ENCODE results near the gene EFCC1.
"Not testable (repeated sequence)": the region's sequence is repeated elsewhere in the genome, so short reads cannot be mapped to it uniquely, and the experiment has no call there.

EFCC1 gene

DNA sequence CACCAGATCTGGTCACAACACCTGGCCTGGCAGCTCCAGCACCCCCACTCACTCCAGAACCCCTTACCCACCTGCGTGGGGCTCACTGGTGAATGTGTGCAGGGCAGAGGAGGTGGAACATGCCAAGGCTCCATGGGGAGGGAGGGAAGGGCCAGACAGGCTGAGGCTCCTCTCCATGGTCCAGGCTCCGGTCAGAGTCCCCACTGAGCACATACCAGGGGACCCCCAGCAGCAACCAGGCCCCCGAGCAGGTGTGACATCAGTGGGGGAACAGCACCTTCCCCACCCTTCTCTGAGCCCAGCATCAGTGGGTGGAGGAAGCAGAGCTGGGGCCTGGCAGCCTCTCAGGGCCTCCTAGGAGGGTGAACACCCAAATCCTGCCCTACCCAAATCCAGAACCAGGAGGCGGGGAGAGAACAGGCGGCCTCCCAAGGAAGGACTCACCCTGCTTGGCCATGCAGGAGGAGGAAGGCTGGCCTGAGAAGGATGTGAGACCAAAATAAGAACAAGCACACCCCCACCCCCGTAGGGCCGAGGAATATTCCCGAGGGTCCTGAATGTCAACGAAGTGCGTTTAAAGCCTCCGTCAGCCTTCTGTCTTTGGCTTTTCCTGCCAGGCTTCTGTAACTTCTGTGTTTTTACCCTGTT lies 58.3 kb downstream of the EFCC1 start:
- no peak for DNase-seq

DNA sequence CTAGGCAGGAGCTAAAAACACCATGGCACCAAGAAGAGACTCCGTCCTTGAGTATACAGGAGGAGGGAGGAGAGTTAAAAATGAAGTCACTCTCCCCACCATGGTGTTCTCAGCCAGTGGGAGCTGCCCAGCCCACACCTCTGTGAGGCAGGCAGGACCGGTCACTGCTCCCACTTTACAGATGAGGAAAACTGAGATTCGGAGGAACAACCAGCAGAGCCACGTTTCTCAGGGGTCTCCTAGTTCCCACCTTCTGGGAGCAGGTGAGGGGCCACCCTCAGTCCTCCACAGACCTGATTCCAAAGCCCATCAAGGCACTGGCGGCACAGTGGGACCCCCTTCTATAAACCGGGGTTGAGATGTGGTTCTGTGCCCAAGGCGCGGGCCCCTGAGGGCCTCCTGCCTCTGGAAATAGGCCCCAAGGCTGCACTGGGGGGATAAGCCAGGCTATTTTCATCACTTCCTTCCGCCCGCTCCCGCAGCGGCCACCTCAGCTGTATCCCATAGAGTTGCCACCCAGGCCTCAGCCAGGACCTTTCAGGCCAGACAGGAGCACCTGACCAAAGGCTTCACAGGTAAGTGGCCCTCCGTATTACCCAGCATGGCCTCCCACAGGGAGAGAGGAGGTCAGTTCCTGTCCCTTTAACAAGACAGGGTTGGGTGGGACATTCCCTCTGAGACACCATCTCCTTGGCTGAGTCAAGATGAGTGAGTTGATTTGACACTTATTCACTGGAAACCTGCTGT lies 59.3 kb downstream of the EFCC1 start, which contains the start of gene GP9:
Gene GP9 (plus strand): TSS at position 504 of the 747 bp plus-strand sequence. CDS start 961 bp downstream, outside the sequence.
- DNase-seq = no peak

DNA sequence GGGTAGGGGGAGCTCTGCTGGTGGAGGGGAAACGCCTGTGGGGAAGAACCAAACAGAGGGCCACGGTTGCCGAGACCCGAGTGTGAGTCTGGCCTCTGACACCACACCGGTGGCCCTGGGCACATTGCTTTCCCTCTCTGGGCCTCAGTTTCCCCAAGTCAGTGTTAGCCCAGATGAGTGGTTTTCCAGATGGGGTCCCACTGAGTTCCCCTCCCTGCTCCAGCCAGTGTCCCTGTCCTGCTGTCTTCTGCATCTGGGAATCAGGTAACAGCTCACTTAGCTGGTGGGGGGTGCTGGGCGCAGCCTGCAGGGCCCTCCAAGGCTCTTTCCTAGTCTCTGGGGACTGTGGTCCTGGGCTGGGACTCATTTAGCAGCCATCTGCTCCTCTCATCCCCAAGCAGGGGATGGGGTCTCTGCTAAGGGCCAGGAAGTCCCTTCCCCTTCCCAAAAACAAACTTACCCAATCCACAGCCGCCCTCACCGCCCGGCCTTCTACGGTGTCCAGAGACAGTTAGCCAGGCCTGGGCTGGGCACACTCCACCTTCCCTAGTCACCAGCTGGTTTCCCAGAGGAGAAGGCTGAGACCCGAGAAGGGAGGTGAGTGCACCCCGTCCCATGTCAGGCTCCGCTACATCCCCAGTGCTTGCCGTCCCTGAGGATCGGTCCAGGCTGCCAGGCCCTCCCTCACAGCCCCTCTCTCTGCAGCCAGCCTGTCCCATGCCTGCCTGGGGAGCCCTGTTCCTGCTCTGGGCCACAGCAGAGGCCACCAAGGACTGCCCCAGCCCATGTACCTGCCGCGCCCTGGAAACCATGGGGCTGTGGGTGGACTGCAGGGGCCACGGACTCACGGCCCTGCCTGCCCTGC lies 60.2 kb downstream of the EFCC1 start:
- no peak for DNase-seq

DNA sequence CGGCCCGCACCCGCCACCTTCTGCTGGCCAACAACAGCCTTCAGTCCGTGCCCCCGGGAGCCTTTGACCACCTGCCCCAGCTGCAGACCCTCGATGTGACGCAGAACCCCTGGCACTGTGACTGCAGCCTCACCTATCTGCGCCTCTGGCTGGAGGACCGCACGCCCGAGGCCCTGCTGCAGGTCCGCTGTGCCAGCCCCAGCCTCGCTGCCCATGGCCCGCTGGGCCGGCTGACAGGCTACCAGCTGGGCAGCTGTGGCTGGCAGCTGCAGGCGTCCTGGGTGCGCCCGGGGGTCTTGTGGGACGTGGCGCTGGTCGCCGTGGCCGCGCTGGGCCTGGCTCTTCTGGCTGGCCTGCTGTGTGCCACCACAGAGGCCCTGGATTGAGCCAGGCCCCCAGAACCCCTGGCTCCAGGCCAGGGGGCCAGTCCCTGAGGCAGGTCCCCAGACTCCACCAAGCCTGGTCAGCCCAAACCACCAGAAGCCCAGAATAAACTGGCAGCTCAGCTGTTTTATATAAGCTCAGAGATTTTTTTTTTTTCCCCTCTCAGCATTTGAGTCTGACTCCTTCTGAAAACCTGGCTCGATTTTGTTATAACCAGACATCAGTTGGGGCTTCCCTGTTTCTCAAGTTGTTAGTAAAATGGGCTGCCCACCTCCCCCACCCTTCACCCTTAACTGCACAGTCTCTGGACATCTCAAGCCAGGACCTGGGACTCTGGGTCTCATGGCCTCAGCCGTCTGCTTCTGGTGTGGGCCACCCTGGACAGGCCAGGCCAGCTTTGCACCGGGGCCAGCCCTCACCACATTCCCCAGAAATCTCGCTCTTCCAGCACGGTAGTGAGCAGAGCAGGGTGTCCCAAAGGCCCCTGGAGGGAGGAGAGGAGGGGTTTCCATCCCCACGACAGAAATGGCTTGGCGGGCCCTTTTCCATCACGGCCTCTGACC lies 61.1 kb downstream of the EFCC1 start:
- DNase-seq = no peak

DNA sequence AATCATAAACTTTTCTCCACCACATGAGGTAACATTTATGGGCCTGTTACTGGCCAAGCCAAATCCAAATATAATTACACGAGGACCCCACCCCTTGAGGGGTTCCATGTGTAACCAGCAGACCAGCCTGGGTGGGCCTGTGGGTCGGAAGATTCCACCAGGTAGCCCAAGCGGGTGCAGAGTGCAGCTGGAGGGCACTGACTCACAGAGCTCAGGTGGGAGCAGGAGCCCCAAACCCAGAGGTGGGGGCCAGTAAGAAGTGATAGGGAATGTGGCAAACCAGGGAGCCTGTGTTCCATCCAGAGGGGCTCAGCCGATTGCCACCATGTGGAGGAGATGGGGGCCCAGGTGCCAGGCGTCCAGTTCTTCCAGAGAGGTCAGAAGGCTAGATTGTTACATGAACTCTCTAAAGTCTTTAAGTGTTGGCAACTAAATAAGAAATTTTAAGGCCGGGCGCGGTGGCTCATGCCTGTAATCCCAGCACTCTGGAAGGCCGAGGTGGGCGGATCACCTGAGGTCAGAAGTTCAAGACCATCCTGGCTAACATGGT lies 62.1 kb downstream of the EFCC1 start:
- DNase-seq = no peak

DNA sequence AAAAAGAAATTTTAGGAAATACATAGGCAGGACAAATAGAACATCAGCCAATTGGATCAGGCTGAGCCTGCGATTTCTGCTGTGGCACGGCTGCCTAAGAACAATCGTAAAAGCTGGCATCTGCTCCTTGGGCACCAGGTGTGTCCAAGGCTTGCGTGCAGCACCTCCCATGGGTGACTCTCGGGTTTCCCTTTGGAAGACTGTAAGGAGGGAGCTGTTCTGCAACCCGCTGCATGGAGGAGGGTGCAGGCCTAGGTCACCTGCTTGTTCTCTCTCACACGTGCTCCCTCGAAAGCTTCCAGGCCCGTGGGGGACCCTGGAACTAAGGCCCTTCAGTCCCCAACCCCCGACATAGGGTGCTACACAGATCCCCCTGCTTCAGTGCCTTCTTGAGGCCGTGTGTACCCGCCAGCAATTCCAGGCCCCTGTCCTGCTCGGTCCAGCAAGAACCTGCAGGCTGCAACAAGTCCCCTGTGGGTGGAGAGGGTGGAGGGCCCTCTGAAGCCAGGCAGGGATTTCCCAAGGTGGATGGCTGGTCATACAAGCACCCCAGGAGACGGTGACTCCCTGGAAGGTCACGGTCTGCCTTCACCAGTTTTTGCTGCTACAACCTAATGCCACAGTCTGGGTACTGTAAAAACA lies 62.9 kb downstream of the EFCC1 start:
- DNase-seq = no peak

DNA sequence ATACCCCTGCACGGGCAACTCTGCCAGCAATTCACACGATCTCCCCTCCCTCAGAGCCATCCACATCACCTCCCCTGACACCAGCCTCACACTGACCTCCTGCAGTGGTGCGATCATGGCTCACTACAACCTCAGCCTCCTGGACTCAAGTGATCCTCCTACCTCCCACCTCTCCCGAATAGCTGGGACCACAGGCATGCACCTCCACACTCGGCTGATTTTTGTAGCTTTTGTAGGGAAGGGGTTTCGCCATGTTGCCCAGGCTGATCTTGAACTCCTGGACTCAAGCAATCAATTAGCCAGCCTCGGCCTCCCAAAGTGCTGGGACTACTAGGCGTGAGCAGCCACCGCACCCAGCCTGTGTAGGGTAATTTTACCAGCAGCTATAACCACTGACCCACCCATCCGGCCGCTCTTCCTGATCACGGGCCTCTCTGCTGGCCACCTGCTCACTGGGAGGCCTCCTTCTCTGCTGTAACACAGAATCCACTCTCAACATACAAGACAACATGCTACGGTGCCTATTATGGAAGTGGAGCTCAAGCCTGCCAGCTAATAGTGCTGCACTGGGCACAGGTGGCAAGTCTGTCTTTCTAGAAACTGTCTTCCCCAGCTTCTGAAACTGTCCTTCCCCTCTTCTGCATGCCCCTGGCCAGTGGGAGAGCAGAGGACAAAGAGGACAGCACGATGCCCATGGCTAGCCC lies 64.1 kb downstream of the EFCC1 start:
- no peak for DNase-seq

DNA sequence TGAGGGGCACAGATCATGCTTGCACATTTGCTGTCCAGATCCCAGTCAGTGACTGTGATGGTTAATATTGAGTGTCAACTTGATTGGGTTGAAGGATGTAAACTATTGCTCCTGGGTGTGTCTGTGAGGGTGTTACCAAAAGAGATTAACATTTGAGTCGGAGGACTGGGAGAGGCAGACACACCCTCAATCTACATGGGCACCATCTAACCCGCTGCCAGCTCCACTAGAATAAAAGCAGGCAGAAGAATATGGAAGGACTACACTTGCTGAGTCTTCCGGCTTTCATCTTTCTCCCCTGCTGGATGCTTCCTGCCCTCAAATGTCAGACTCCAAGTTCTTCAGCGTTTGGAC lies 64.6 kb downstream of the EFCC1 start:
- no peak for DNase-seq

DNA sequence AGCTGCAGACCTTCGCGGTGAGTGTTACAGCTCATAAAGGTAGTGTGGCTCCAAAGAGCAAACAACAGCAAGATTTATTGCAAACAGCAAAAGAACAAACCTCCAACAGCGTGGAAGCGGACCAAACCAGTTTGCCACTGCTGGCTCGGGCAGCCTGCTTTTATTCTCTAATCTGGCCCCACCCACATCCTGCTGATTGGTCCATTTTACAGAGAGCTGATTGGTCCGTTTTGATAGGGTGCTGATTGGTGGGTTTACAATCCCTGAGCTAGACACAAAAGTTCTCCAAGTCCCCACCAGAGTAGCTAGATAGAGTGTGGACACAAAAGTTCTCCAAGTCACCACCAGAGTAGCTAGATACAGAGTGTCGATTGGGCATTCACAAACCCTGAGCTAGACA lies 66.6 kb downstream of the EFCC1 start:
- not testable (repeated sequence) for DNase-seq

DNA sequence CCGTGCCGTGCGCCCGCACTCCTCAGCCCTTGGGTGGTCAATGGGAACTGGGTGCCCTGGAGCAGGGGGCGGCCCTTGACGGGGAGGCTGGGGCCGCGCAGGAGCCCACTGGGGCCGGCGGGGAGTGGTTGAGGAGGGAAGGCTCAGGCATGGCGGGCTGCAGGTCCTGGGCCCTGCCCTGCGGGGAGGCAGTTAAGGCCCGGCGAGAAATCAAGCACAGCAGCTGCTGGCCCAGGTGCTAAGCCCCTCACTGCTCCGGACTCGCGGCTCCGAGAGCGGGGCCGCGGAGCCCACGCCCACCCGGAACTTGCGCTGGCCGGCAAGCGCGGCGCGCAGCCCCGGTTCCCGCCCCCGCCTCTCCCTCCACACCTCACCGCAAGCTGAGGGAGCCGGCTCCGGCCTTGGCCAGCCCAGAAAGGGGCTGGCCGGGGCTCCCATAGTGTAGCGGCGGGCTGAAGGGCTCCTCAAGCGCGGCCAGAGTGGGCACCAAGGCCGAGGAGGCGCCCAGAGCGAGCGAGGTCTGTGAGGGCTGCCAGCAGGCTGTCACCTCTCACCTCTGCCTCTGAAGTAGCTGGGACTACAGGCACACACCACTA lies 67.3 kb downstream of the EFCC1 start:
- DNase-seq = no peak

DNA sequence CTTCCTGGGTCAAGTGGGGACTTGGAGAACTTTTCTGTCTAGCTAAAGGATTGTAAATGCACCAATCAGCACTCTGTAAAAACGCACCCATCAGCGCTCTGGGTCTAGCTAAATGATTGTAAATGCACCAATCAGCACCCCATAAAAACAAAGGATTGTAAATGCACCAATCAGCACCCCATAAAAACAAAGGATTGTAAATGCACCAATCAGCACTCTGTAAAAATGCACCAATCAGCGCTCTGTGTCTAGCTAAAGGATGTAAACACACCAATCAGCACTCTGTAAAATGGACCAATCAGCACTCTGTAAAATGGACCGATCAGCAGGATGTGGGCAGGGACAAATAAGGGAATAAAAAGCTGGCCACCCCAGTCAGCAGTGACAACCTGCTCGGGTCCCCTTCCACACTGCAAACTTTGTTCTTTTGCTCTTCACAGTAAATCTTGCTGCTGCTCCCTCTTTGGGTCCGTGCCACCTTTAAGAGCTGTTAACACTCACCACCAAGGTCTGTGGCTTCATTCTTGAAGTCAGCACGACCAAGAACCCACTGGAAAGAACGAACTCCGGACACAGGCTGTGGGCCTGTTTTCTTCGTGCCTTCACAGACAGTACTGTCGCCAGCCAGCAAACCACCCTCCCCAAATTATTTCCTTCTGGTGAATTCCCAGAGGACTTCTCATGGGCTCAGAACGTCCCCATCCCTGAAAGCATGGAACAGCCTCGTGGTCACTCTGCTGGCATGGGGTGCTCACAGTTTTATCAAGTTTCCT lies 68.4 kb downstream of the EFCC1 start:
- DNase-seq = not testable (repeated sequence)

DNA sequence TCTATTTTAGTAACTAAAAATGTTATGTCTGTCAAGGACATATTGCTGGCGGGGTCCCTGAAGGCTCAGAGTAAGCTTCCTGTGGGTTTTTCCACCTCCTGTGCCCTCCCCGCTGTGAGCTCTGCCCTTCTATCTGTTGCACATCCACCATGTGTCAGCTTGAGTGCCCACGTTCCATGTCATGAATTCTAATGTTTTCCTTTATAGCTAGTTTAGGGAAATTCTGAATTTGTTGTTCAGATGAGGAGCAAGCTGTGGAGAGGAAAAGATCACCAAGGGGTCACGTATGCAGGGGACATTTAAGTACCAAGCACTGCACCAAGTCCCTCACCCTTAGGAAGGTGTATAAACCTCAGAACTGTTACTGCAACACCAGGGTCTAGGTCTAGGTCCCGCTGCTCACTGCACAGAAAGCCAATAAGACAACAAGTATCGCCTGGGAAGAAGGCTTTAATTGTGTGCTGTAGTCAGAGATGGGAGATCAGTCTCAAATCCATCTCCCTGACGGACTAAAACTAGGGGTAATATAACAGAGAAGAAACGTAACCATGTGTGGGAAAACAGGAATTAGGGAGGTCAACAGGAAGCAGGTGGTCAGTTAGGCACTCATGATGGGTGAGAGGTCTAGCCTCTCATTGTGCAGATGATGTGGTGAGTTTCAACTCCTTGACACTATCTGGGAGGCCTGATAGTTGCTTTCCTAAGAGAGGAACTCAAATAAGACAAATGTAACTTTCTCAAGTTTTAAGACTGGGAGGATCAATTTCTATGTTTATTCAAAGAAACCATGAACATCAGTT lies 69.2 kb downstream of the EFCC1 start:
- DNase-seq = no peak

DNA sequence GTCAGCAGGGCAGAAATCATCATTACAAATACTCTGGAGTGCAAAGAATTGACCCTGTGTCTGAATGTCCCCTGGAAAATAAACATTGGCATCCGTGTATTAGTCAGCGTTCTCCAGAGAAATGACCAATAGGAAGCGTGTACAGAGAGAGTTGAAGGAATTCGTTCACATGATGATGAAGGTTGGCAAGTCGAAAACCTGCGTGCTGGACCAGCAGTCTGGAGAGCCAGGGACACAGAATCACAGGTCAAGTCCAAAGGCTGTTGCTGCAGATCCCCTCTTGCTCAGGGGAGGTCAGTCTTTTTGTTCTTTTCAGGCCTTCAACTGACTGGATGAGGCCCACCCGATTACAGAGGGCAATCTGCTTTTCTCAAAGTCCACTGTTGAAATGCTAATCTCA lies 76.1 kb downstream of the EFCC1 start:
- no peak for DNase-seq

DNA sequence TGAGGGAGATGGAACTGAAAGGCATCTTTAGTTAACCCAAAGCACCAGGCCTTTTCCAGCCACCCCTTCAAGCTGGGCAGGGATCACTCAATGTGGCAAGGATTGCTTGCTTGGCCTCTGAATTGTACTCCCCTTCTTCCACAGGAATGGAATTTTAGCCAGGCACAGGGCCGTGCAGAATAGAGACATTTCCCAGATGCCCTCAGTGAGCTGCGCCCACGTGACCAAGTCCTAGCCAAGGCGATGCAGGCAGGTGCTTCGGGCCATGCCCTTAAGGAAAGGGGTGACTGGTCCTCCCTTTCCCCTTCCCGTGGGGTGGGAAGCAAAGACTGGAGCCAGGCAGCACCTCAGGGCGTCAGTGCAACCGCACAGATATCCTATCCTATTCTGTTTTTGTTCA lies 77.4 kb downstream of the EFCC1 start:
- DNase-seq = no peak

DNA sequence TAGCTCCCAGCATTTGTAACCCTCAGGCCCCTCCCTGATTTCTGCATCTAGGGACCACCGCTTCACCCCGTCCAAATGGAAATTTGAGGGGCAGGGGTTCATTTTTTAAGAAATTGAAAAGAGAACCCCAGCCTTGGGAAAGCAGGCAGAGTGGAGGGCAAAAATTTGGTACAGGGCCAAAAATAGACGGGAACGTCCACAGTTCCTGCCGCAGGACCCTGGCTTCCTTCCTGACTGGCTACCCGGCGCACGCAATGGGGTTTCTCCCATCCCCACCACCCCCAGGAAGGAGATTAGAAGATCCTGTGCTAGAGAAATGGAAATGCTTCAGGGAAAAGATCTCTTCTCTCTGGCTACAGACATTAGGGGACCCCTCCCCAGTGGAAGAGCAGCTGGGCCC lies 80.4 kb downstream of the EFCC1 start:
- no peak for DNase-seq

DNA sequence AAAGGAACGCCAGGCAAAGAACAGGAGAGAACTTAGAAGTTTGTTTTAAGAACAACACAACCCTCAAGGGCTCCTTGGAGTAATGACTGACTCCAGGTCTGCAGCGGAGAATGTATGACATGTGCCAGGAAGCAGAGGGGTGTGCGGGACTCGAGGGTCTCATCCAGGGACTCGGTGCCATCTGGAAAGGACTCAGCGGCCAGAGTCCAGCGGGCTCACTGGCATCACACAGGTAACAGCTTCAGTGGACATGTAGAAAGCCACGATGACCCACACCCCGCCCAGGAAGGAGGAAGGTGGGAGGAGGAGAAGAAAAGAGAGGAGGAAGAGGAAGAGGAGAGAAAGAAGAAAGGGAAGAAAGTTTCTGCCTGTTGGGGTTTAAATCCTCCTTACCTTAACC lies 80.9 kb downstream of the EFCC1 start:
- no peak for DNase-seq

DNA sequence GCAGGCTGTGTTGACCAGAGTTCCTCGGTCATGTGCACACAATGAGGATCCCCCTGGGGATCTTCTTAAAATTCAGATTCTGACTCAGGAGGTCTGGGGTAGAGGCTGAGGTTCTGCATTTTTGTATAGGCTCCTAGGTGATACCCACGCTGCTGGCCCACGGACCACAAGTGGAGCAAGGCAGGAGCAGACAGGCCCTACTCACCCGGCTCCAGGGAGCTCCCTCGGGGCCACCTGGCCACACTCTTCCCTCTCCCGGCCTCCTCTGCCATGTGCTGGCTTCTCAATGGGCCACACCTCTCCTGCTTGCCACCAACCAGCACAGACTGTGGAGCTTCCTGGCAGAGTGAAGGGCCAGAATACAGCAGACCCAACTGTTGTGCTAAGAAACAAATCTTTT lies 83.4 kb downstream of the EFCC1 start:
- no peak for DNase-seq

DNA sequence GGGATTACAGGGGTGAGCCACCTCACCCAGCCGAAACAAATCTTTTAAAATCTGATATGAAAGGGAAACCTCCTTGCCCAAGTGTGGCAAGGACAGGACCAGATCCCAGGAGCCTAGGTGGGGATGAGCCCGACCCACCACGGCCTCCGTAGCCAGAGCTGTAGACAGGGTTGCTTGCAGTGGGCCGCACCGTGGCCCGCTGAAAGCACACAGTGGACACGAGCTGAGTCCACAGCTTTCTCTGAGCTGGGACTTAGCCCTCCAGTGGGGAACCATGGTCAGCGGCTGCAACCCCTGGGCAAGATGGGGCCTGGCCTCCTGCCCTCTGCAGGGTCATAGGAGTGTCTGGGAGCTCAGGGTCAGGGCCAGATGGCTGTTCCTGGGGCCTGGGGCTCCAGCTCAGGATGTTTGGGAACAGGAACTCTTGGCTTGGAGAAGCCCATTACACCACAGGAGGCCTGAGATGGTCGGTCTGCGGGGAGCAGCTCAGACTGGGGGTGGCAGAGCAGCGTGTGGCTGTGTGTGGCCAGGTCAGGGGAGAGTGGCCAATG lies 84.1 kb downstream of the EFCC1 start:
- no peak for DNase-seq

DNA sequence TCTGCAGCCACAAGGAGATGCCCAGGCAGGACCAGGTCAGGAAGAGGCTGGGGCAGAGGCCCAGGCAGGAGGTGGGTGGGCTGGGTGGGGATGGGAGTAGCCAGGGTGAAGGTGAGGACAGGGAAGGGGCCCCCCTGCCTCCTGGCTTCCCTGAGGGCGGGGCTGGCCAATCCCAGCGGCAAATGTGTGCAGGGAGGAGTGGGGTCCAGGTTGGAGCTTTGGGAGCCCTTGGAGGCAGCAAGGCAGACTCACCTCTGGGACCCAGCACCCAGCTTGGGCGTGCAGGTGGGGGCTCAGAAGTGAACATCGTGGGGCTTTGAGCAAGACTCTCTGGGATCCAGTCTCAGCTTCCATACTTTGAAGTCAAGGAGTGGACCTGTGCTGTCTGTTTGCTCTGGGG lies 84.7 kb downstream of the EFCC1 start:
- DNase-seq = no peak

Data from kidney glomerular epithelial cell (primary cell).